Keratinocyte (primary cell): Measurements from ENCODE around the gene PAQR3.

Experiments used
- CTCF ChIP-seq, 3 experiments: IDR thresholded peaks in 1 of 3; conservative IDR thresholded peaks in 1 of 3; optimal IDR thresholded peaks in 1 of 3; 2 replicates in 2 of 3; 3 replicates in 1 of 3; pipeline versions ENCODE3 to v1.5.1; 2011; ENCODE audit warnings: low read length in 3 of 3, mild to moderate bottlenecking in 3 of 3, moderate library complexity in 2 of 3, control low read depth in 1 of 3, inconsistent platforms in 1 of 3; ENCODE audit not compliant: insufficient read depth in 2 of 3; ENCODE audit errors: extremely low read depth in 1 of 3
- EZH2 ChIP-seq: IDR thresholded peaks from one replicate; pipeline ENCODE4 v1.6.1; 2012; ENCODE audit warnings: inconsistent platforms, mild to moderate bottlenecking, low read length, moderate library complexity

- TF ChIP-seq CTCF (optimal IDR thresholded peaks at IDR 0.05 in 1 of 3, IDR thresholded peaks at IDR 0.05 in 1 of 3, conservative IDR thresholded peaks at IDR 0.05 in 1 of 3; ENCODE audit: extremely low read depth in 1 of 3, insufficient read depth in 2 of 3, low read length in 3 of 3) (peak; percentile 37 to 68 (median 67)), EZH2 (no peak)
These were observed 12.7 kb upstream of the PAQR3 start for GRCh38 chr4:78951862-78952472.
